ENCODE data around the gene SLC29A2. TPM values are rescaled to one million over a fixed set of nuclear protein-coding genes. Genes with fewer than 3 reads are reported as not detected.

Gene SLC29A2
- polyA plus RNA-seq, 3 donors: 0.11 to 1.3 TPM; not detected in 1

DNA sequence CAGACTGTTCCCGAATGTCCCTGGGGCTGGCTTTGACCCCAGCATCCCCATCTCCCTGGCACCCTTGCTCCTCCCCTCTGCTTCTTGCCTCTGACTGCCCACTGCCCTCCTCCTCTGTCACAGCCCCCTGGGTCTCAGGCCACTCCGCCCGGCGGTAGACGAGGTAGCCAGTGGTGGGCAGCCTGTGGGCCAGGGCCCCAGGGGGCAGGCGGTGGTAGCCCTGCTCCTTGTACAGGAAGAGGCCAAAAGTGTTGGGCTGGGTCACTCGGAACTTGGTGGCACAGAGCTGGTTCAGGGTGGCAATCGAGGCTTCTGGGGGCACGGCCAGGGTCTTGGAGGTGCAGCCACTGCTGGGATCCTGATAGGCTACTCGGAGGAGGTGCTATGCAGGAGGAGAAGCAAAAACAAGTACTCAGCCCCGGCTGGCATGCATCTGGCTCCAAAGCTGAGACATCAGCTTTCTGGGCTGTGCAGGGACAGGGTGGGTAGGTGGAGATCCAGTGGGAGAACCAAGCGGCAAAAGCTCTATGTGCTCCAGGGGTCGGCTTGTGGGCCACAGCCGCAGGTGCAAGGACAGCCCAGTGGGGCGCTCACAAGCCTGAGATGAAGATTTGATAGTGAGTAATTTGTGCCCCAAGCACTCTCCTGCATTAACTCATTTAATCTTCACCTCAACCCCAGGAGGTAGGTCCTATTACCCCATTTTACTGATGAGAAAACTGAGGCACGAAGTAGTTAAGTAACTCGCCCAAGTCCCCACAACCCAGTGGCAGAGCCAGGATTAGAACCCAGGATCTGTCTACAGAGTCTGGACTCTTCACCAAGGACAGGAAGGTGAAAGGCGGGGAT, 39.0 kb downstream of the SLC29A2 start:
- no peak overlapping the region for H2AFZ ChIP-seq (ENCODE audit: insufficient read depth, low read depth, low read length, poor library complexity, severe bottlenecking)
- H3K4me1 ChIP-seq (ENCODE audit: control insufficient read depth in 1 of 2, insufficient read depth in 2 of 2, low read length in 2 of 2): peaks cover 33 to 41% of the 10 kb centered on the region in 2 donors
- peaks cover 13% of the 10 kb centered on the region for H3K79me2 ChIP-seq (ENCODE audit: insufficient read depth, low read length)
- Mint-ChIP-seq H3K27me3 (ENCODE audit: low read depth in 3 of 3) (peaks cover 0 to 3% (median 0%) of the 10 kb centered on the region in 3 donors), H3K4me1 (peaks cover 41% of the 10 kb centered on the region), H3K4me3 (no peak overlapping the region), H3K27ac (peak overlapping the region in 2 of 7 donors; percentile 46 to 50), H3K9me3 (no peaks in the 10 kb centered on the region), H3K36me3 (peaks cover 27 to 38% of the 10 kb centered on the region in 2 donors)
- WGBS (ENCODE audit: insufficient coverage): 93% methylated on average over 13 of the region's 18 CpGs
- peaks cover 33% of the 10 kb centered on the region for H4K20me1 ChIP-seq (ENCODE audit: insufficient read depth, low read length)
- H3K4me2 ChIP-seq (replicated peaks; ENCODE audit: extremely low read depth, low read length, poor library complexity, severe bottlenecking): no peak overlapping the region
- no peak overlapping the region for H3K4me3 ChIP-seq (replicated peaks in 1 of 3; ENCODE audit: low read depth in 2 of 3, low read length in 3 of 3)
- no peak overlapping the region for H3K27ac ChIP-seq (ENCODE audit: low read depth in 1 of 2, low read length in 2 of 2)
- intact Hi-C loops (cut with micrococcal nuclease): no loop called here
- H3K27me3 ChIP-seq (ENCODE audit: control insufficient read depth in 2 of 2, insufficient read depth in 2 of 2, low read length in 2 of 2): no peaks in the 10 kb centered on the region
- no peaks in the 10 kb centered on the region for H3K9me3 ChIP-seq (replicated peaks in 1 of 2; ENCODE audit: control insufficient read depth in 1 of 2, insufficient read depth in 1 of 2, low read length in 2 of 2)
- peaks cover 30 to 39% of the 10 kb centered on the region in 2 donors for H3K36me3 ChIP-seq (replicated peaks in 1 of 2; ENCODE audit: control insufficient read depth in 1 of 2, insufficient read depth in 2 of 2, low read length in 2 of 2)
- no peak for DNase-seq
- TF ChIP-seq CTCF (IDR thresholded peaks at IDR 0.05): no peak
- H3K9ac ChIP-seq (ENCODE audit: insufficient read depth, low read length, poor library complexity, severe bottlenecking): no peak overlapping the region

- intact Hi-C loops (cut with micrococcal nuclease): no loop called here
- Histone ChIP-seq H3K4me3 (replicated peaks in 1 of 3; ENCODE audit: low read depth in 2 of 3, low read length in 3 of 3) (no peak overlapping the region), H3K9ac (ENCODE audit: insufficient read depth, low read length, poor library complexity, severe bottlenecking) (no peak overlapping the region), H3K4me1 (ENCODE audit: control insufficient read depth in 1 of 2, insufficient read depth in 2 of 2, low read length in 2 of 2) (peaks cover 29 to 34% of the 10 kb centered on the region in 2 donors), H3K27me3 (ENCODE audit: control insufficient read depth in 2 of 2, insufficient read depth in 2 of 2, low read length in 2 of 2) (no peaks in the 10 kb centered on the region), H3K36me3 (replicated peaks in 1 of 2; ENCODE audit: control insufficient read depth in 1 of 2, insufficient read depth in 2 of 2, low read length in 2 of 2) (peaks cover 25 to 32% of the 10 kb centered on the region in 2 donors), H4K20me1 (ENCODE audit: insufficient read depth, low read length) (peaks cover 29% of the 10 kb centered on the region), H3K27ac (ENCODE audit: low read depth in 1 of 2, low read length in 2 of 2) (no peak overlapping the region), H3K4me2 (replicated peaks; ENCODE audit: extremely low read depth, low read length, poor library complexity, severe bottlenecking) (no peak overlapping the region), H2AFZ (ENCODE audit: insufficient read depth, low read depth, low read length, poor library complexity, severe bottlenecking) (no peak overlapping the region), H3K79me2 (ENCODE audit: insufficient read depth, low read length) (peaks cover 13% of the 10 kb centered on the region), H3K9me3 (replicated peaks in 1 of 2; ENCODE audit: control insufficient read depth in 1 of 2, insufficient read depth in 1 of 2, low read length in 2 of 2) (no peaks in the 10 kb centered on the region)
- WGBS (ENCODE audit: insufficient coverage): 96% methylated on average over 8 of the region's 12 CpGs
- Mint-ChIP-seq H3K4me1 (peaks cover 34% of the 10 kb centered on the region), H3K27ac (peak overlapping the region in 1 of 7 donors; percentile 46), H3K4me3 (no peak overlapping the region), H3K36me3 (peaks cover 22 to 29% of the 10 kb centered on the region in 2 donors), H3K9me3 (no peaks in the 10 kb centered on the region), H3K27me3 (ENCODE audit: low read depth in 3 of 3) (peaks cover 0 to 3% (median 0%) of the 10 kb centered on the region in 3 donors)
- TF ChIP-seq CTCF (IDR thresholded peaks at IDR 0.05): no peak
- DNase-seq: no peak
These were observed 39.8 kb downstream of the SLC29A2 start for GRCh38 chr11:66331542-66332370.

Data from CD14-positive monocyte (primary cell).